HG03108 (cell line): ENCODE measurements around the gene SSH2.
"Not testable (repeated sequence)": the region's sequence is repeated elsewhere in the genome, so short reads cannot be mapped to it uniquely, and the experiment has no call there.

Experiments
- ATAC-seq: cut with Tn5 transposase; IDR thresholded peaks from one replicate; pipeline ENCODE4 v1.9.1; 2021; ENCODE audit warnings: moderate library complexity; ENCODE audit not compliant: unreplicated experiment

Gene SSH2

DNA sequence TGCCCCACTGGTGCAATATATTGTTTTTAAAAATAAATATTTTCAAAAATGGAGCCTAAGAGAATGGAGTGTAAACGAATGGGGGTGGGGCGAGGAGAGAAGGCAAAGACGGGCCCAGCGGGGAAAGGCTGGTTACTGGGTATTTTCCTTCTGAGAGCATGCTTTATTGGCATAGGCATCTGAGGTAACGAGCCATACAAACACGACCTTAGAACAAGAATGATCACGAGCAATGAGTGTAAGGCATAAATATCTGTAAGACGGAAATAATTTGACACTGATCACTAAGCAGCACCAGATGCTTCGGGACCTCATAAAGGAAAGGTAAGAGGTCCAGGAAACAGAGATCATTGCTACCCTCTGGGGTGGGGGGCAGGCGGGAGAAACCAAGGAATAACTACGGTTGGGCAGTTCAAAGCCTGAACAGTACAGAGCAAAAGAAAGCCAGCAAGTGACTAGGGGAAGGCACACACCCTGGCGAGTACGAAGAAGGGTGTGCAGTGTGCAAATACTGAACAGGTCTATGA lies 959 bp downstream of the SSH2 start:
- no peak for ATAC-seq

- no peak for ATAC-seq
These were observed 2.5 kb downstream of the SSH2 start for GRCh38 chr17:29927546-29927945.

GRCh38 chr17:29924786-29925185 lies 5.2 kb downstream of the SSH2 start:
- ATAC-seq, result no peak

DNA sequence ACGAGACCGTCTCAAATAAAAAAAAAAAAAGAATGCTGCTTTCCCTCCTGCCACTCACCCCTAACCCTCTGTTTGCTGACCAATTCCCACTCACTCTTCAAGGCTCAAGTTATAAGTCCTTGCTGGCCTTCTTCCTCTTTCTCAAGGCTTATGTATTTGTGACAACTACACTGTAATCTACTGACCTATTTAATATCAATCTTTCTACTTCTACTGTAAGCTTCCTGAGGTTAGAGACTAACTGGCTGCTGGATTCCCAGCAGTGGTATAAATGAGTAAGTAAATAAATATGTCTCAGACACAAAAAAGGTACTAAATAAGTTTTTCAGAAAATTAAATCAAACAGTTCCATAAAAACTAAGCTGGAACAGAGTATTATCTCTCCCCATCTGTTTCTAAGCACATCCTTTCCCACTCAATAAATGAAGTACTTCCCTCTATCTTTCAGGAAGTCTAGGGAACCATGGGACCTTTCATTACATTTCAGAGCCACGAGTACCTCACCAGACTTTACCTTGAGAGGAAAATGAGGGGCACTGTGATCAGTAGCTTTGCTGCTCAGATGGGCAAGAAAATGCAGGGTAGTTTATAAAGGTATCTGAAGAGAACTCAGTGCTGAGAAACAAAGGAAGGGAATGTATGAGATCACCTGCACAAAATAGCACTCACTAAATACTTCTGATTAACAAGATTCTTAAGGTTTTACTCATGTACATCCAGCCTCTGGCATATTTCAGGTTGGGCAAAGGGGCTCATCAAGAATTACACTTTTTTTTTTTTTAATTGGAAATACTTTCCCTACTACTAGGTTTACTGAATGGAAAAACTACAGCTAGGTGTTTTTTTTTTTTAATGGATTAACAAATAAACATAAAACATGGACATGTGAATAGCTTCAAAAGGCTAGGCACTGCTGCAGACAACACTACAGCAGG lies 10.8 kb downstream of the SSH2 start:
- no peak for ATAC-seq

GRCh38 chr17:29918016-29918415 lies 12.0 kb downstream of the SSH2 start:
- no peak for ATAC-seq

DNA sequence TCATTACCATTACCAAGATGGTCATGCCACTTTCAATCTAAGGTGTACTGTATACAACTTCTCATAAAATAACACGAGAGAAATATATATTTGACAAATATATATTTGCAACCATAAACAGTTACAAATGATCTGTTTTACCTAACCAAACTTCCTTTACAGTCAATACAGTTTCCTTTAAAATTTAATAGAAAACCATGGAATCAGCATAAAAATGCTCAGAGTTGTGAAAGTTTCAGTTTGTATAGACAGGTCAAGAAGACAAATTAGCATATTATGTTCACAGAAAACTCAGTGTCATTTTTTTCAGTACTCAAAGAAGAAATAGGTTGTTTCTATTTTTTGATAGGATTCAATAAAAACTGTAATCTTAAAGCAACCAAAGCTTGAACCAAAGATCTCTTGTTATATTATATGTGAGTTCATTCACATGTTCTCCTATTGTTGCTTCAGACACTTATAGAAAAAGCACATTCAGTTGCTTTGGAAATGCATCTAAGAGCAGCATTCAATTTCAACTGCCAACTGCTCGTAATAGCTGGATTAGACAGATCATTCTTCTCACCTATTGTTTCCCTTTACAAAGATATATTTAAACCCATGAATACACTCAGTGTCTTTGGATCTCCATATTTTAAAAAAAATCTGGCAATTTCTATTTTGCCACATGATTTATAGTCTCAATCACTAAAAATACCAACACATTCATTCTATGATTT lies 15.1 kb downstream of the SSH2 start:
- ATAC-seq, result no peak

- no peak for ATAC-seq
These were observed 18.3 kb downstream of the SSH2 start for GRCh38 chr17:29911641-29912177.

- no peak for ATAC-seq
These were observed 20.6 kb downstream of the SSH2 start for GRCh38 chr17:29909236-29910003.

DNA sequence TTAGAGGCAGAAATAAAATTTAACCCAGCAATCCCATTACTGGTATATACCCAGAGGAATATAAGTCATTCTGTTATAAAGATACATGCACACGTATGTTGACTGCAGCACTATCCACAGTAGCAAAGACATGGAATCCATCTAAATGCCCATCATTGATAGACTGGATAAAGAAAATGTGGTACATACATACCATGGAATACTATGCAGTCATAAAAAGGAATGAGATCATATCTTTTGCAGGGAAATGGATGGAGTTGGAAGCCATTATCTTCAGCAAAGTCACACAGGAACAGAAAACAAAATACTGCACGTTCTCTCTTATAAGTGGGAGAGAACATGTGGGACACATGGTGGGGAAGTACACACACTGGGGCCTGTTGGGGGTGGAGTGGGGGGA lies 23.1 kb downstream of the SSH2 start:
- no peak for ATAC-seq

GRCh38 chr17:29905879-29906167 lies 24.2 kb downstream of the SSH2 start:
- ATAC-seq, result no peak

DNA sequence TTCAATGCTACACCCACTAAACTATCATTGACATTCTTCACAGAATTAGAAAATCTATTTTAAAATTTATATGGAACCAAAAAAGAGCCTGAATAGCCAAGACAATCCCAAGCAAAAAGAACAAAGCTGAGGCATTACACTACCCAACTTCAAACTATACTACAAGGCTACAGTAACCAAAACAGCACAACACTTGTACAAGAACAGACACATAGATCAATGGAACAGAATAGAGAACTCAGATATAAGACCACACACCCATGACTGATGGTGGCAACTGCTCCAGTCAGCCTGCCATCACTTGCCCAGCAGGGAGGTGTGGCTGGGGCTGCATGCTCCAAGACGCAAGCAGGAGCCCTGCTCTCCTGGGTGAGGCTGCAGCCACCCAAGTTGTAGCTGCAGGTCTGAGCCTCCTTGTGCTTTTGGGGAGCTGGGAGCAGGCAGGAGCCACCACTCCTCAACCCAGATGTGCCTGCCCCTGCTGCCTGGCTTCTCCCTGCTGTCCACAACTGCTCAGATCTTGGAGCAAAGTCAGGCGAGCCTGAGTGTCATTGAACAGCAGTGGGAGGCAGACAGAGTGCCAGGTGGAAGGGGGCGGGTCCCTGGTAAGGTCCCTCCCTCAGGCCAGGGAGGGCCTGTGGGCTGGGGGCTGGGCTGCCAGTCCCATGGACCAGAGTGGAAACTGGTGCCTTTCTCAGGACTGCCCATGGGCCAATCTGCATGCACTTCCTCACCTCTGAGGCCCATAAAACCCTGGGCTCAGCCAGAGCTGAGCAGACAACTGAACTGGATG lies 24.7 kb downstream of the SSH2 start:
- no peak for ATAC-seq

GRCh38 chr17:29903471-29903870 lies 26.6 kb downstream of the SSH2 start:
- no peak for ATAC-seq

GRCh38 chr17:29897136-29897535 lies 32.9 kb downstream of the SSH2 start:
- ATAC-seq, result not testable (repeated sequence)

DNA sequence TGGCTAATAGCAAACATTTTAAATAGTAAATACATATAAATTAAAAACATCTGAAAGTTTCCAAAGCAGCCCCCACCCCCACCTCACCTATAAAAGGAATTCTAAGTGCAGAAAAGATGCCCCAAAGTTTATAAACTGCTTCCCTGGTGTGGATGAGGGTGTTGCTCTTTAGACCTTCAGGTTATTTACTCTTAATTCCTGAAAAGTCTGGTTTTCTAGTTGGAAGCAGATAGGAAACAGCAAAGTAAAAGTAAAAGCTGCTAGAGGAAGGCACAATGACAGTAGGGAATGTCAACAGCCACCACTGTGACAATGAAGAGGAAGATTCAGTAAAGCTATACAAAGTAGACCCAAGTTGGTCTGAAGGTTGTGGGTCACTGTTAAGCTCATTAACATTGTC lies 37.8 kb downstream of the SSH2 start:
- ATAC-seq, result no peak

GRCh38 chr17:29891131-29891530 lies 38.9 kb downstream of the SSH2 start:
- no peak for ATAC-seq

DNA sequence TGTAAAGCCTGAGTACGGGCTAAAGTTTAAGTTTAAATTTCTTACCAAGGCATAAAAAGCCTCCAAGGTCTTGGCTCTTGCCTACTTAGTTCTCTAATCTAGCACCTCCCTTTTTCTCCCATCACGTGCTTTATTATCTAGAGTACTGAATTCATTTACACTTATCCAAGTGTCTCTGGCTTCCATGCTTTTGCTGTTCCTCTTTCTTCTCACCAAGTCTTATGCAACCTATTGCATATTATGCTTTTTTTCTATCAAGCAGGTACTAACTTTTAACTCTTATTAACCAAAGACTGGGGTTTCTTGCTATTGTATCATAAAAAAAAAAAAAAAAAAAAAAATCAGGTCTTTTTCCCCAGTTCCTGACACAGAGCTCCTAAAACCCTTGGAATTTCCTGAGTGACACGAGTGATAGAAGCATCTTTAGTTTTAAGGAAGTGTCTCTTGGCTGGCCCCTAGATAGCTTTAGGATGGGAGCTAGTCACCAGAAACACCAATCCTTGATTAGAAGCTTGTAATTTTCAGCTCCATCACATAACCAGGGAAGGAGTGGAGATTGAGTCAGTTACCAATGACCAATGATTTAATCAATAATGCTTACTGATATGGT lies 44.9 kb downstream of the SSH2 start:
- no peak for ATAC-seq

- ATAC-seq, result no peak
These were observed 46.5 kb downstream of the SSH2 start for GRCh38 chr17:29883497-29883896.

GRCh38 chr17:29881256-29881655 lies 48.8 kb downstream of the SSH2 start:
- ATAC-seq, result no peak

DNA sequence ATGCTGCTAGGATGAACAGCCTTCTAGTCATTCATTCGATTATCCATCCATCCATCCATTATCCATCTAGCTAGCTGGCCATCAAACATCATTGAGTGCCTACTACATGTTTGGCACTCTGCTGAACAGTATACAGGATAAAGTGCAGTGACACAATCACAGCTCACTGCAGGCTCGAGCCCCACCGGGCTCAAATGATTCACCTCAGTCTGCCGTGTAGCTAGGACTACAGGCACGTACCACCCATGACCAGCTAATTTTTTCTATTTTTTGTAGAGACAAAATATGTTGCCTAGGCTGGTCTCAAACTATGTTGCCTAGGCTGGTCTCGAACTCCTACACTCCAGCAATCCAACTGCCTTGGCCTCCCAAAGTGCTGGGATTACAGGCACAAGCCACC lies 50.0 kb downstream of the SSH2 start:
- no peak for ATAC-seq
